HG02798 (cell line): ENCODE results near the gene TPRG1.

ENCODE experiments used
- ATAC-seq: cut with Tn5 transposase; IDR thresholded peaks from one replicate; pipeline ENCODE4 v1.9.1; 2021; ENCODE audit warnings: mild to moderate bottlenecking; ENCODE audit not compliant: unreplicated experiment, poor library complexity

The TPRG1 gene

GRCh38 chr3:189171707-189172106, at the start of gene TPRG1:
TSS of gene TPRG1 (plus strand) at chr3:189171971. CDS start at chr3:189207385, 35,414 bp downstream.
- no peak for ATAC-seq

GRCh38 chr3:189122110-189122509, 49.7 kb upstream of the TPRG1 start:
- ATAC-seq: no peak

GRCh38 chr3:189122526-189123205, 49.1 kb upstream of the TPRG1 start:
- no peak for ATAC-seq

- no peak for ATAC-seq
These were observed 48.0 kb upstream of the TPRG1 start for GRCh38 chr3:189123595-189124387.

GRCh38 chr3:189132231-189132671, 39.5 kb upstream of the TPRG1 start:
- ATAC-seq: peak; percentile 88

- no peak for ATAC-seq
These were observed 38.9 kb upstream of the TPRG1 start for GRCh38 chr3:189132839-189133238.

GRCh38 chr3:189133768-189134167, 38.0 kb upstream of the TPRG1 start:
- no peak for ATAC-seq

- ATAC-seq: no peak
These were observed 34.4 kb upstream of the TPRG1 start for GRCh38 chr3:189137416-189137815.

GRCh38 chr3:189138901-189139610, 32.7 kb upstream of the TPRG1 start:
- no peak for ATAC-seq

- ATAC-seq: no peak
These were observed 32.2 kb upstream of the TPRG1 start for GRCh38 chr3:189139611-189139940.

GRCh38 chr3:189142527-189142926, 29.2 kb upstream of the TPRG1 start:
- no peak for ATAC-seq

- ATAC-seq: no peak
These were observed 28.4 kb upstream of the TPRG1 start for GRCh38 chr3:189143321-189143720.

GRCh38 chr3:189143771-189144170, 28.0 kb upstream of the TPRG1 start:
- no peak for ATAC-seq

GRCh38 chr3:189144645-189145044, 27.1 kb upstream of the TPRG1 start:
- ATAC-seq: no peak

GRCh38 chr3:189146848-189147247, 24.9 kb upstream of the TPRG1 start:
- ATAC-seq: no peak

GRCh38 chr3:189148081-189148507, 23.7 kb upstream of the TPRG1 start:
- ATAC-seq: peak; percentile 88

GRCh38 chr3:189149203-189149602, 22.6 kb upstream of the TPRG1 start:
- ATAC-seq: no peak

GRCh38 chr3:189157232-189158007, 14.4 kb upstream of the TPRG1 start:
- no peak for ATAC-seq

GRCh38 chr3:189158034-189158433, 13.7 kb upstream of the TPRG1 start:
- no peak for ATAC-seq

GRCh38 chr3:189160519-189161309, 11.1 kb upstream of the TPRG1 start:
- no peak for ATAC-seq
